NB4 (cell line): ENCODE results near the gene CRX.

Experiments used
- CTCF ChIP-seq: IDR thresholded peaks from one replicate; pipeline ENCODE4 v1.5.1; 2012; ENCODE audit warnings: low read depth, low read length
- MAX ChIP-seq: IDR thresholded peaks from 2 replicates; pipeline ENCODE4 v1.6.1; 2011; ENCODE audit warnings: low read depth, low read length
- POLR2A ChIP-seq: IDR thresholded peaks from 2 replicates; pipeline ENCODE4 v1.6.1; 2011; ENCODE audit warnings: mild to moderate bottlenecking; ENCODE audit not compliant: insufficient read length; ENCODE audit errors: extremely low read depth

GRCh38 chr19:47781590-47782262 is 40.0 kb upstream of the CRX start:
- TF ChIP-seq POLR2A (no peak), CTCF (no peak), MAX (no peak)
